VCaP (cell line): ENCODE results near the gene PPP1R14C.

Experiments
- H3K27ac ChIP-seq: fragments of 450-650 bp; 2 replicates; pipeline ENCODE4 v1.5.1; 2017
- TF ChIP-seq, protein P1 (sequence below): fragments of 450-650 bp; conservative IDR thresholded peaks from 2 replicates; pipeline ENCODE4 v1.5.1; 2017; ENCODE audit warnings: mild to moderate bottlenecking, moderate library complexity

The PPP1R14C gene

DNA sequence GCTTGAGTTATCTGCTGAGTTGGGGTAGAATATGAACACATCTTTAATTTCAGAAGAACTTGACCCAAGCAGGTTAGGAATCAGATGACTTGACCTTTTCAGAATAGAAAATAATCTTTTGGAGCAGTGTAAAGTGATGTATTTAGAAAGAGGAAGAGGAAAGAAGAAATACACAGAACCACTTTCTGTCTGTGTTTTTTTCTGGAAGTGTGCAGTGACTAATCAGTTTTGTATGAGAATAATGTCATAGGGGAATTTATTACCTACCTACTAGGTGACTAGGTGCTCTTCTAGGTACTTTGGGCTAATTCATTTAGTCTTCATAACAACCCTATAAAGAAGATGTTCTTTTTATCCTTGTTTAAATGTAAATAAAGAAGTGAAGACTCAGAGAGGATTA is 3.0 kb downstream of the PPP1R14C start:
- H3K27ac ChIP-seq: no peak overlapping the region
- TF ChIP-seq, protein P1, sequence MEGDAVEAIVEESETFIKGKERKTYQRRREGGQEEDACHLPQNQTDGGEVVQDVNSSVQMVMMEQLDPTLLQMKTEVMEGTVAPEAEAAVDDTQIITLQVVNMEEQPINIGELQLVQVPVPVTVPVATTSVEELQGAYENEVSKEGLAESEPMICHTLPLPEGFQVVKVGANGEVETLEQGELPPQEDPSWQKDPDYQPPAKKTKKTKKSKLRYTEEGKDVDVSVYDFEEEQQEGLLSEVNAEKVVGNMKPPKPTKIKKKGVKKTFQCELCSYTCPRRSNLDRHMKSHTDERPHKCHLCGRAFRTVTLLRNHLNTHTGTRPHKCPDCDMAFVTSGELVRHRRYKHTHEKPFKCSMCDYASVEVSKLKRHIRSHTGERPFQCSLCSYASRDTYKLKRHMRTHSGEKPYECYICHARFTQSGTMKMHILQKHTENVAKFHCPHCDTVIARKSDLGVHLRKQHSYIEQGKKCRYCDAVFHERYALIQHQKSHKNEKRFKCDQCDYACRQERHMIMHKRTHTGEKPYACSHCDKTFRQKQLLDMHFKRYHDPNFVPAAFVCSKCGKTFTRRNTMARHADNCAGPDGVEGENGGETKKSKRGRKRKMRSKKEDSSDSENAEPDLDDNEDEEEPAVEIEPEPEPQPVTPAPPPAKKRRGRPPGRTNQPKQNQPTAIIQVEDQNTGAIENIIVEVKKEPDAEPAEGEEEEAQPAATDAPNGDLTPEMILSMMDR: no peak

DNA sequence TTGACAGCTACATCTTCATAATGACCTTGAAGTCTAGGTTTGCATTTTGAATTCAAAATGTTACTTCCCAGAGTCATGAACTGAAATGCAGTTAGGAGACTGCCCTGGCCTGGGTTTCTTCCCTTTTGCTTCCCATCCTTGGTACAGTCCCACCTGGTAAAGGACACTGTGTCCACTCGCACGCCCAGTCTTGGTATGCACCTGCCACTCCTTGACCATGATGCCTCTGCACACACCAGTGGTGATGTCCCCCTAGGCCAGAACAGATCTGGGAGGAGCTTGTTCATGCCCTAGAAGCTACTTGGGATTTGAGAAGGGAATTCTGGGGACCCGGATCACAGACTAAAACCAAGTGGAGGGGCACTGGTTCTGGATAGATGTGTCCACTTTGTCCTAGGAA is 3.6 kb downstream of the PPP1R14C start:
- TF ChIP-seq, protein P1: no peak
- H3K27ac ChIP-seq: no peak overlapping the region

DNA sequence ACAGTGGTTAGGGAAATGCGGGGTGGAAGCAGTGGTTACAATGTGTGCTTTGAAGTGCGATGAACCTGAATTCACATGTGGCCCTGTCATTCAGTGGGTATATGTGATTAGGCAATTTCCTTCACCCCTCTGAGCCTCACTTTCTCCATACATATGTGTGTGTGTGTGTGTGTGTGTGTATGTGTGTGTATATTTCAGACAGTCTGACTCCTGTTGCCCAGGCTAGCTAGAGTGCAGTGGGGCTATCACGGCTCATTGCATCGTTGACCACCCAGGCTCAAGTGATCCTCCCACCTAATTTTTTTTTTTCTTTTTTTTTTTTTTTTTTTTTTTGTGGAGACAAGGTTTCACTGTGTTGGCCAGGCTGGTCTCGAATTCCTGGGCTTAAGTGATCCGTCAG is 6.3 kb downstream of the PPP1R14C start:
- TF ChIP-seq, protein P1: no peak
- H3K27ac ChIP-seq: no peak overlapping the region

DNA sequence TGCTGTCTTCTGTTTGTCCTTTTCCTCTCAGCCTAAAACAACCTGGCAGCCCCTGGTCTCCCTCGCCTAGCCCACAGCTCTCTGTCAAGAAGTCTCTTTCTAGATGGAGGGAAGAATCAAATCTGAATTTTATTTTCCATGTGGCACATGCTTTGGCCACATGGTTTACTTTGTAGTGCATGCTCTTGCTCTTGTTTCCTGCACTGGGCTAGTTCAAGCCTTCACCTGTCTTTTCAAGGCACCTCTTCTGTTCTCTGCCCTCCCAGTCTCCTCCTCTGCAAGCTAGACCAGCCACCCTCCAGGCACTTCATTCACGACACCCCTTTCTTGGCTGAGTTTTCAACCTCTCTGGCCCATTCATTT is 7.6 kb downstream of the PPP1R14C start:
- H3K27ac ChIP-seq: no peak overlapping the region
- TF ChIP-seq, protein P1: no peak

DNA sequence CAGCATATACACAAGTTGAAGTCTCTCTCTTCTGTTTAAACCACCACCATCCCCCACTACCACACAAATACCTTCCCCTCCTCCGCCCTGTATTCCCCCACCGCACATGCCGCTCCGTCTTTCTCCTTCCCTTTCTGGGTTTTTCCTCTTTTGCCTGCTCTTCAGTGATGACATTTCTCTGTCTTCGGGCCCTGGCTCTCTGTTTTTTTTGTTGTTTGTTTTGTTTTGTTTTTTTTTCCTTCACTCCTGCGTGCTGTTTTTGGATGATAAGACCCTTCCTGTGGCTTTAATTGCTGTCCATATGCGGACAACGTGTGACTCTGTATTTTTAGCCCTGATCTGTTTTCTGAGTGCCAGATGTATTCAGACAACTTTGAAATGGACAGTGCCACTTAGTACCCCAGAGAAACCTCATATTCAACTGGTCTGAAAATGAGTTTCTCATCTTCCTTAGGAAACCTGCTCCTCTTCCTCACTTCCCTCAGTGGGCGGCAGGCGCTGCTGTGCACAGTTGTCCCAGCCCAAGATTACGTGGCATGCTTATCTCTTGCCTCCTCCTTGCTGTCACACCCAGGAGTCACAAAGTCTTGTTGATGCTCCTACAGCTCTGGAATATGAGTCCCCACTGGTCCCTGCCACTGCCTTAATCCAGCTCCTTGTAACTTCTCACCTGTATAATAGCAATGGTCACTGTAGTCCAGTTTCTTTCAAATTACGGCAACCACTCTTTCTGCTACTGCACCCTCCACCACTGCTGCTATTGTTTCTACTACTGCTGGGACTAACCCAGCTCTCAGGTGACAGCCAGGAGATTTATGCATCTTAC is 8.2 kb downstream of the PPP1R14C start:
- no peak overlapping the region for H3K27ac ChIP-seq
- TF ChIP-seq, protein P1: no peak

DNA sequence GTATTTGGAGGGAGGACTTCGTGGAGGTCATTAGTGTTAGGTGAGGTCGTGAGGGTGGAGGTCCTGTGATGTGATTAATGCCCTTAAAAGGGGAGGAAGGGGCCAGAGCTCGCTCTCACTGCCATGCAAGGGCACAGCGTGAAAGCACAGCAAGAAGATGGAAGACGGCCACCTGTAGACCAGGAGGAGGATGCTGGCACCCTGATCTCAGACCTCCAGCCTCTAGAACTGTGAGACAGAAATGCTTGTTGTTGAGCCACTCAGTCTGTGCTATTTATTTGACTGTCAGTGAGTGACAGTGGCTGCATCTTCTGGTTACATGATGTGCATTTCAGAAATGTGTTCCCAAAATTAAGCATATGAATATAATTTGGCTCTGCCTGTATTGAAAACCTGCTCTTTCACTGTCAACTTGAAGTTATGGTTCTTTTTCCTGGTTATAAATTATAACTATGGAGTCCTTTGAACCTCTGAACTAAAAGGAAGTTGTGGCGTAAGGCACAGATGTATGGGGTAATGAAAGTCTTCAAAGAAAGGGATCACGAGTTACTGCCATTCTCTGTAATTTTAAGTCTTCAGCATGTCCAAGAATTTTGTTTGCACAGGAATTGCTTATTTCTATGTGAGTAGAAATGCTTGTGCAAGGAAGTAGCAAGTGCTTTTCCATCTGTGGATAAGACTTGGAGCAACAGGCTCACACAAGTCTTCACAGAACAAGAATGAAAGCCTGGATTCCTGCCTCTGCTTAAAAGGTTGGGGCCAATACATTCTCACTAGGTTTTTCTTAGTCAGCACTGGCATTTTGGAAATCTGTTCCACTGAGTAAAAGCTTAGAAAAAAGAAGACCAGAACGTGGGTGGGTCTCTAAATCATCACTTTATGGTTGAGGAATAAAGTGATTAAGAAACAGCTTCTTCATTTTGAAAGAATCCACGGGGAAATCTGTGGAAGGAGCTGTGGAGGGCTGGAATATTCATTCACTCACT is 10.3 kb downstream of the PPP1R14C start:
- TF ChIP-seq, protein P1: no peak

DNA sequence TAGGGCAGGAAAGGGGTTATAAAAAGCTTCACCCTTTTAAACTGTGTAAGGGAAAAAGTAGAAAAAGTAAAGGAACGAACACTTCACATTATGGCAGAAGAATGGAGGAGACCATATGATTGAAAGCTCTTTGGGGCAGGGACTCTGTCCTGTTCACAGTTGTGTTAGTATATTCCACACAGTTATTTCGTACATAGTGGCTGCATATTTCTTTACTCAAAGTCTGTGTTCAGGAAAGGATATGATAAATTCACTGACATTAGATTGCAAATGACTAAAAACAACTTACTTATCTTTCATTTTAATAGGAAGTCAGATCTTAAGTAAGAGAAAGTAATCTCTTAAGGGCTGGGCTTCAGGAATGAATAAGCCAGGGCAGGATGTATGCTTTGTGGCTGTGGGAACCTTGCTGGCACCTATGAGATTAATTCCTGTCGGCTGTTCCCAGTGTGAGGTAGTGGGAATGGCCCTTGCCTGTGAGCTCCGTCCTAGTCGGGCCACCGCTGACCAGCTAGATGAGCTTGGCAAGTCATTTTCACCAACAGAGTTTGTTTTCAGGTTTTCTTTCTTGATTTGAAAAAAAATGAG is 11.2 kb downstream of the PPP1R14C start:
- H3K27ac ChIP-seq: no peak overlapping the region
- TF ChIP-seq, protein P1: no peak

More for the DNA sequence above, 10.3 kb downstream of the PPP1R14C start:
- no peak overlapping the region for H3K27ac ChIP-seq
